Measurements from ENCODE around the gene LDLRAD3.

DNA sequence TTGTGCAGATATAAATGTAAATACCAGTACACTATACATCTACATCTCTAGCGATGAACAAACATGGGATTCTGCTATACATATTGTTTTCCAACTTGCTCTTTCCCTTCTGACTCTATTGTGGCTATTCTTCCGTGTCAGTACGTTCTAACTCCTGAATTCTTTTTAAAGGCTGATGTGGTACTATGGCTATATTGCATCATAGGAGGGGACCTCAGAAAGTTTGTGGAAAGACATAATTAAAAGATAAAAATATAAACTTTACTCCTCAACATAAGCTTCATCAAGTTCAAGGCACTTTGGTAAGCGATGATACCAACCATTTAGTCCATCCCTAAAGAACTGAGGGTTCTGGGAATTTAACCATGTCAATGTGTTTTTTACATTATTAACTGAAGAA, 72.8 kb downstream of the LDLRAD3 start:
- TF ChIP-seq, protein P1, sequence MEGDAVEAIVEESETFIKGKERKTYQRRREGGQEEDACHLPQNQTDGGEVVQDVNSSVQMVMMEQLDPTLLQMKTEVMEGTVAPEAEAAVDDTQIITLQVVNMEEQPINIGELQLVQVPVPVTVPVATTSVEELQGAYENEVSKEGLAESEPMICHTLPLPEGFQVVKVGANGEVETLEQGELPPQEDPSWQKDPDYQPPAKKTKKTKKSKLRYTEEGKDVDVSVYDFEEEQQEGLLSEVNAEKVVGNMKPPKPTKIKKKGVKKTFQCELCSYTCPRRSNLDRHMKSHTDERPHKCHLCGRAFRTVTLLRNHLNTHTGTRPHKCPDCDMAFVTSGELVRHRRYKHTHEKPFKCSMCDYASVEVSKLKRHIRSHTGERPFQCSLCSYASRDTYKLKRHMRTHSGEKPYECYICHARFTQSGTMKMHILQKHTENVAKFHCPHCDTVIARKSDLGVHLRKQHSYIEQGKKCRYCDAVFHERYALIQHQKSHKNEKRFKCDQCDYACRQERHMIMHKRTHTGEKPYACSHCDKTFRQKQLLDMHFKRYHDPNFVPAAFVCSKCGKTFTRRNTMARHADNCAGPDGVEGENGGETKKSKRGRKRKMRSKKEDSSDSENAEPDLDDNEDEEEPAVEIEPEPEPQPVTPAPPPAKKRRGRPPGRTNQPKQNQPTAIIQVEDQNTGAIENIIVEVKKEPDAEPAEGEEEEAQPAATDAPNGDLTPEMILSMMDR (conservative IDR thresholded peaks at IDR 0.05; ENCODE audit: low read depth, low read length), result no peak
- TF ChIP-seq EZH2 (IDR thresholded peaks at IDR 0.05; ENCODE audit: low read length, unreplicated experiment), result no peak

All from PC-3 (cell line).